Nephron progenitor cell (in vitro differentiated cells): ENCODE data around the gene KLLN.

ENCODE experiments used
- DNase-seq: peaks from one replicate; pipeline ENCODE4 v3.0.0; 2021
- H3K27ac Mint-ChIP-seq: 2 replicates; pipeline ENCODE4 v1.8.0; 2021; ENCODE audit warnings: mild to moderate bottlenecking, moderate library complexity, mixed read lengths
- H3K27me3 Mint-ChIP-seq: 2 replicates; pipeline ENCODE4 v1.8.0; 2021; ENCODE audit warnings: mild to moderate bottlenecking, low read depth, mixed read lengths; ENCODE audit not compliant: poor library complexity
- H3K36me3 Mint-ChIP-seq: 2 replicates; pipeline ENCODE4 v1.8.0; 2021; ENCODE audit warnings: low read depth, mixed read lengths
- H3K4me1 Mint-ChIP-seq: 2 replicates; pipeline ENCODE4 v1.8.0; 2021; ENCODE audit warnings: mixed read lengths
- H3K4me3 Mint-ChIP-seq: 2 replicates; pipeline ENCODE4 v1.8.0; 2021; ENCODE audit warnings: mild to moderate bottlenecking, moderate library complexity, mixed read lengths
- H3K9me3 Mint-ChIP-seq: 2 replicates; pipeline ENCODE4 v1.8.0; 2021; ENCODE audit warnings: mild to moderate bottlenecking, moderate library complexity, mixed read lengths
- TF ChIP-seq, protein P1 (sequence below): fragments of 200-600 bp; sonication (generic); IDR thresholded peaks from 2 replicates; pipeline ENCODE4 v1.5.0; 2021; ENCODE audit warnings: antibody characterized with exemption

KLLN gene

DNA sequence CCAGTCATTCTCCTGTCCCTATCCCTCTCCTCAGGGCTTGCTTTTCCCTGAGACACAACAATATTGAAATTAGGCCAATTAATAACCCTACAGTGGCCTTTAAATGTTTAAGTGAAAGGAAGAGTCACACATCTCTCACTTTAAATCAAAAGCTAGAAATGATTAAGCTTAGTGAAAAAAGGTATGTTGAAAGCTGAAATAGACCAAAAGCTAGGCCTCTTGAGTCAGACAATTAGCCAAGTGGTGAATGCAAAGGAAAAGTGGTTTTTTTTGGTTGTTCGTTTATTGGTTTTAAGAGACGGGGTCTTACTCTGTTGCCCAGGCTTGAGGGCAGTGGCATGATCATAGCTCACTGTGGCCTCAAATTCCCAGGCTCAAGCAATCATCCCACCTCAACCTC, 35.7 kb downstream of the KLLN start:
- H3K9me3 Mint-ChIP-seq = no peaks in the 10 kb centered on the region
- H3K36me3 Mint-ChIP-seq = no peaks in the 10 kb centered on the region
- H3K4me1 Mint-ChIP-seq = no peaks in the 10 kb centered on the region
- no peak for DNase-seq
- TF ChIP-seq, protein P1, sequence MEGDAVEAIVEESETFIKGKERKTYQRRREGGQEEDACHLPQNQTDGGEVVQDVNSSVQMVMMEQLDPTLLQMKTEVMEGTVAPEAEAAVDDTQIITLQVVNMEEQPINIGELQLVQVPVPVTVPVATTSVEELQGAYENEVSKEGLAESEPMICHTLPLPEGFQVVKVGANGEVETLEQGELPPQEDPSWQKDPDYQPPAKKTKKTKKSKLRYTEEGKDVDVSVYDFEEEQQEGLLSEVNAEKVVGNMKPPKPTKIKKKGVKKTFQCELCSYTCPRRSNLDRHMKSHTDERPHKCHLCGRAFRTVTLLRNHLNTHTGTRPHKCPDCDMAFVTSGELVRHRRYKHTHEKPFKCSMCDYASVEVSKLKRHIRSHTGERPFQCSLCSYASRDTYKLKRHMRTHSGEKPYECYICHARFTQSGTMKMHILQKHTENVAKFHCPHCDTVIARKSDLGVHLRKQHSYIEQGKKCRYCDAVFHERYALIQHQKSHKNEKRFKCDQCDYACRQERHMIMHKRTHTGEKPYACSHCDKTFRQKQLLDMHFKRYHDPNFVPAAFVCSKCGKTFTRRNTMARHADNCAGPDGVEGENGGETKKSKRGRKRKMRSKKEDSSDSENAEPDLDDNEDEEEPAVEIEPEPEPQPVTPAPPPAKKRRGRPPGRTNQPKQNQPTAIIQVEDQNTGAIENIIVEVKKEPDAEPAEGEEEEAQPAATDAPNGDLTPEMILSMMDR = no peak
- no peak overlapping the region for H3K4me3 Mint-ChIP-seq
- H3K27me3 Mint-ChIP-seq = peaks cover 2% of the 10 kb centered on the region
- no peak overlapping the region for H3K27ac Mint-ChIP-seq

DNA sequence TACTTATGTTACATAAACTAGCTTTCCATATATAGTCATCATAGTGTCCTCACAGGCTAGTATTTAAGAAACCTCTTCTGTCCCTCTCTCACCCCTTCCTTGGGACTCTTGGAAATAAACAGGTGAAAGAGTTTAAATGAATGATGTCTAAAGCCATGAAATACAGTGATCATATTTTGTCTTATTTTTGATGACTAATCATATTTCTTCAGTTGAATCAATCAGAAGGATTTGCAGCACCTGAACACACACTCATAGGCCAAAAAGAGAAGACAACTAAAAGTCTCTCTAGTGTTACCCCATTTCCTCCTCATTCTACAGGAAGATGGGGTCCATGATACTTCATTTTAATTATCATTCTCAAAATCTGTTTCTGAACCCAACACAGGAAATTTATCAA, 36.7 kb downstream of the KLLN start:
- Mint-ChIP-seq H3K36me3 (no peaks in the 10 kb centered on the region), H3K4me3 (no peak overlapping the region), H3K27ac (no peak overlapping the region), H3K27me3 (peaks cover 7% of the 10 kb centered on the region), H3K9me3 (no peaks in the 10 kb centered on the region), H3K4me1 (no peaks in the 10 kb centered on the region)
- no peak for DNase-seq
- TF ChIP-seq, protein P1 = no peak

DNA sequence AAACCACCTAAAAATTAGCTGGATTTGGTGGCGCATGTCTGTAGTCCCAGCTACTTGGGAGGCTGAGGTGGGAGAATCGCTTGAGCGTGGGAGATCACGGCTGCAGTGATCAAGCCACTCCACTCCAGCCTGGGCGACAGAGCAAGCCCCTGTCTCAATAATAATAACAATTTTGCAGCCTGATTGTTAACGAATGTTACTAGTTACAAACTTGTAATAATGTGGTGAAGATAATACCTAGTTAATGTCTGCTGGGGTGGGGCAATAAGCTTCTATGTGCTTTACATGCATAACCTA, 44.1 kb downstream of the KLLN start:
- H3K36me3 Mint-ChIP-seq = peaks cover 13% of the 10 kb centered on the region
- no peaks in the 10 kb centered on the region for H3K9me3 Mint-ChIP-seq
- H3K27ac Mint-ChIP-seq = no peak overlapping the region
- peak overlapping the region; percentile 60 for H3K4me3 Mint-ChIP-seq
- peaks cover 30% of the 10 kb centered on the region for H3K4me1 Mint-ChIP-seq
- peaks cover 22% of the 10 kb centered on the region for H3K27me3 Mint-ChIP-seq
- TF ChIP-seq, protein P1 = no peak
- no peak for DNase-seq

DNA sequence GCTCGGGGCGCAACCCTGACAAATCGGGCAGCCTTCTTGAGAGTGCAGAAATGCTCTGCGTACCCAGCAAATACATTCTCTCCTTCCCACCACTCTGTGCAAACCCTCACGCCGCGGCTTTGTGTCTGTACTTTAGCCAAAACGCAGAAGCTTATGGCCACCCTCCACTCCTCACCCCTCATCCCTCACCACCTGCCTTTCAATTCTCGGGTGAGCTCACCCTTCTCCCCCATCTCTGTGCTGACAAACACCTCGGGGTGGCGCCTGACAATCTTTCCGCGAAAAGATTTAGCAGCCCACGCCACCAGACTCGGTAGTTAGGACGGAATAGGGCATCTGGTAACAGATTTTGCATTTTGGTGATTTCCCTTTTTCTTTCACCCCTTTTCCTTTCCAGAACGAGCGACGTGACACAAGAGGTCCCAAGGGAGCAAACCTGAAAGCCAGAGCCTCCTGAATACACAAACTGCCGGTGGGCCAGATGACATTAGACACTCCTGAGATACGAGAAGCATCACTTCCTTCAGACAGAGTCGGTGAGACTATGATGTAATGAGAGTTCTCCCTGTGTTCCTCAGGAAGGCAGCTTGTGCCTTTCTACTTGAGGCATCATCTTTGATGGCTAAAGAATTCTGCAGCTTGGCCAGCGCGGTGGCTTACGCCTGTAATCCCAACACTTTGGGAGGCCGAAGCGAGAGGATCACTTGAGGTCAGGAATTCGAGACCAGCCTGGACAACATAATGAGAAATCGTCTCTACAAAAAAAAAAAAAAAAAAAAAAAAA, 44.6 kb downstream of the KLLN start:
- H3K27me3 Mint-ChIP-seq = peaks cover 22% of the 10 kb centered on the region
- H3K4me1 Mint-ChIP-seq = peaks cover 30% of the 10 kb centered on the region
- TF ChIP-seq, protein P1 = no peak
- H3K27ac Mint-ChIP-seq = peak overlapping the region; percentile 97
- H3K4me3 Mint-ChIP-seq = peak overlapping the region; percentile 96
- H3K9me3 Mint-ChIP-seq = no peaks in the 10 kb centered on the region
- H3K36me3 Mint-ChIP-seq = peaks cover 19% of the 10 kb centered on the region
- DNase-seq = no peak

DNA sequence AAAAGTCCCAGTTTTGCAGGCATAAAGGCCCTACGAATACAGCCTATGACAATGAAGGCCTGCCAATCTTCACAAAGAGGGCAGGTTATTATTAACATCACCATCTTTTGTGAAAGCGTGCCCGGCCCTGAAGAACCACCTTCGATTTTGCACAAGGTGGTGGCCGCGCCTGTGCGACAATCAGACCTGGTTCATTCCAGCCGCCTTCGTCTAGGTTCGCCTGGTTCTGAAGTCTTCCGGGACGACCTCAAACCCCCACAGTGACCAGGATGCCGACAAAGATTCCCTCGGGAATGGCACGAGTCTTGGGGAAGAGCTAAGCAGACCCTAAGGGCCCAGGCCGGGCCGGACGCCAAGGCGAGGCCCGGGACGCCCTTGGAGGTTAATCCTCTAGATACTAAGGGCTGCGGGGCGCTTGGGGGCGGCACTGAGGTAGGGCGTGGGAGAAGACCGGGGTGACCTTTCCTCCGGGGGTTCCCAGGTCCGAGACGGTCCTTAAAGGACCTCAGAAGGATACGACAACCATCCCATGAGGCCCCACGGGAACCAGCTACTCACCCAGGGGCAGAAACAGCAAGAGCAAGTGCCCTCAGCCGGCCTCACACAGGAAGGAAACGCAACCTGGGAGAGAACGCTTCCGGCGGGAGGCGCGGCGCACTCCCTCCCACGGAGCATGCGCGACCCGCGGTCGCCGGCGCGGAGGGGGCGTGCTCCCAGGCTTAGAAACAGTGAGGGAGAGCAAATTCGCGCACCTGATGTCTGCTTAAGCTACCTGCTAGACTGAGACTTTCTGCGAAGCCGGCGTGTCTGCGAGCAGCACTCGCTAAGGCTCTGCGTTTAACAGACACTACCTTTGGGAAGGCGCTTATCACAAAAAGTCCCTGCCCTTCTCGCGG, 45.5 kb downstream of the KLLN start, which contains the start of gene ATAD1:
ATAD1 (minus strand) TSS at position 618 of the 896 bp plus-strand sequence. CDS start 3,627 bp downstream, outside the sequence.
- Mint-ChIP-seq H3K4me1 (peaks cover 30% of the 10 kb centered on the region), H3K27ac (peak within 1 kb of the TSS; percentile 98), H3K27me3 (peaks cover 21% of the 10 kb centered on the region), H3K4me3 (peak within 1 kb of the TSS; percentile 96), H3K9me3 (no peaks in the 10 kb centered on the region), H3K36me3 (peaks cover 27% of the 10 kb centered on the region)
- TF ChIP-seq, protein P1 = peak; percentile 15
- DNase-seq = peak; percentile 84
